ENCODE data around the gene FRY.

FRY gene

DNA sequence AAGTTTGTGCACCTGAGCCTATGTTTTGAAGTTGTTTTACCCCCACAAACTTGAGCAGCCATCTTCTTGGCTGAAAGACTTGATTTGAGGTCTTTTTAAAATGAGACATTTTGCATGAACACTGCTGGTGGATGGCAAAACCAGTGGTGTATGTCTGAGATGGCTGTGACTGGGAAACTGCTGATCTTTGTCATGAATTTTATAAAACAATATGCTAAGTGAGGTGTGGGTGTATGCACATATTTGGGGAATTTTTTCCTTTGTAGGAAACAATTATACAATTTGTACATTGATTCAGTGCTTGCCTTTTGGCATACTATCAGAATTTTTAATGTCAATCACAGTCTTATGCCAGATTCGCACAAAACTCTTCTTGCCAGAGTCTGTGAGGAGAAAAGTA lies 231.0 kb downstream of the FRY start:
- DNase-seq, result no peak

DNA sequence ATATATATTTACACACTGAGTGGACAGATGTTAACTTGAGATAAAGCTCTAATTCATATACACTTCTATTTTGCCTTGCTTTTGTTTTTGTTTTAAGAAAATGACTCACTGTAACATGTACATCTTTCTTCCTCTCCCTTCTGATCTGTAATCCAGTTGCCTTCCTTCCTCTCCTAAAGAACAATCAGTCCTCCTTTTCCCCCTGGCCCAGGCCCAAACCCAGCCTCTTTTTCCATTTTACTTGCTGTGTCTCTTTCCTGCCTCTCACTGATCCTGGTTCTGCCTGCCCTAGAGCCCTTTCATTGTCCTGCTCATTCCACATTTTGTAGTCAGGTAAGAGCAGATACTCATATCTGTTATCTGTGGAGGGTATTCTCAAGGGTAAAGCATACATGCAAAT lies 232.8 kb downstream of the FRY start:
- no peak for DNase-seq

GRCh38 chr13:32265726-32266125 lies 234.2 kb downstream of the FRY start:
- DNase-seq, result no peak

- no peak for DNase-seq
Measured at GRCh38 chr13:32266130-32266529, 234.6 kb downstream of the FRY start.

DNA sequence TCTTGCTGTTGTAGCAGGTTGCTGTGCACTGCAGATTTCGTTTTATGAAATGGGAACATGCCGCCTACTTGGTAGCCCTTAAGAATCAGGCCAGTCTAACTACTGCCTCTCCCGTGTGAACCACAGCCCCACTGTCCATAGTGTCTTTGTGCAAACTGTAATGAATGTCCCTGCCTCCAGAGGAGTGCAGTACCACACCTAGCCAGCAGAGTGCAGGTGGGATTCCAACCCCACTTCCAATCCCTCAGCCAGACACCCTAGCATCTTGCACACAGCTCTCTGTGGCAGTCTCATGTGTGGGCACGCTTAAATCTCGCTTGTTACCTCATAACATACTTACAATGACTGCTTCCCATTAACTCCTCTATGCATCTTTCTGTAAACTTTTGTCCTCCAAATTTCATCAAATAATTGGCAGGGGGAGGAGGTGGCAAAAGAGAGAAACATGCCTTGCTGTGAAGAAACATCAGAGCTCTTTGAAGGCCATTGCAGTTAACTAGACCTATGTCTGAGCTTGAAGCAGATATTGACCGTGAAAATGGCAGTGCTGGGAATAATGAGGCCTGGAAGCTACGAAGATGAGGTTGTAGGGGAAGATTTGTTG lies 236.4 kb downstream of the FRY start:
- no peak for DNase-seq

- DNase-seq, result no peak
Measured at GRCh38 chr13:32272021-32272683, 240.6 kb downstream of the FRY start.

- no peak for DNase-seq
Measured at GRCh38 chr13:32277839-32278238, 246.3 kb downstream of the FRY start.

- DNase-seq, result no peak
Measured at GRCh38 chr13:32278426-32278825, 246.9 kb downstream of the FRY start.

DNA sequence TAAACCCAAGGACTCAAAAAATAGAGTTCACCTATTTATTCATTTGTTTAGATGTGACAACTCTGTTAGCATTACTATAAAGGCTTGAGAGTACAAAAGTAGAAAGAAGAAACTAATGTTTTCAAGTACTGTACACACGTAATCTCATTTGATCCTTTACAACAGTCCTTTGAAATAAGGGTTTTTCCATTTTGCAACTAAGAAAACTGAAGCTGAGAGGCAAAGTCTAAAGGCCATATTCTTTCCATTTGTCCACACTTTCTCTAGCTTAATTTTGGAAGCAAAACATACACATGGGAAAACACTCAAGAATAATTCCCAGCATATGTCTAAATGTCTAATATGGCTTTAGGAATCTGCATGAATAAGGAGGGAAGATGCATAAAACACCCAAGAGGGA lies 249.5 kb downstream of the FRY start:
- no peak for DNase-seq

- DNase-seq, result no peak
Measured at GRCh38 chr13:32282096-32282711, 250.6 kb downstream of the FRY start.

GRCh38 chr13:32284927-32285632 lies 253.5 kb downstream of the FRY start:
- DNase-seq, result peak; percentile 33

DNA sequence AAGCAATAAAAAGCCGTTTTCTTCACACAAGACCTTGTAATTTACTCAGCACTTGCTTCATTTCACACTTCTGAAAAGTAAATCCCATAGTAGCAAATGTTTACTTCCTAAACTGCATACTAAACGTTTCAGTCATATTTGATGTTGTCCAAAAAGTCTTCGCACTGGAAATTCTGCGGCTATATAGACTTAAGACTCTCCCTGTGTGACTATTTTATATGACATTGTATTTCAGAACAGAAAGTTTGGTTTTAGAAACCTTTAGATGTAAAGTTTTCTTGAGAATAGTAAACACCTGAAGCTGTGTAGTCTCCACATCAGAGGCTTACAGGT lies 254.0 kb downstream of the FRY start:
- DNase-seq, result no peak

DNA sequence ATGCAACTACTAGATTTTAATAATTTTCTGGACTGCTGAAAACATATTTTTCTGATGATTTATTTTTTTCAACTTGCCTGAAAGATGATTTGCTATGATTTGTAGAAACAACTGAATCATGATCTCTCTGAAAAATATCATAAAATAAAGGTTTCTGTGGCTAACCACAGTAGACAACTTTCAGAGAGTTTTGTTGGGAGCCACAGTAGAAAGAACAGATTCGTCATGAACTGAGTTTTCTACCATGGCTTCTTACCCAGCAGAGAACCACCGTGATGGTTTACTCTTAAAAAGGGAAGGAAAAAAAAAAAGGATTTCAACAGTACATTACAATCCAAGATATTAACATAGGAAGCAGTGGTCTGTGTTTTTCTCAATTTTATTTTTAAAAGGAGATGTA lies 265.6 kb downstream of the FRY start:
- no peak for DNase-seq

DNA sequence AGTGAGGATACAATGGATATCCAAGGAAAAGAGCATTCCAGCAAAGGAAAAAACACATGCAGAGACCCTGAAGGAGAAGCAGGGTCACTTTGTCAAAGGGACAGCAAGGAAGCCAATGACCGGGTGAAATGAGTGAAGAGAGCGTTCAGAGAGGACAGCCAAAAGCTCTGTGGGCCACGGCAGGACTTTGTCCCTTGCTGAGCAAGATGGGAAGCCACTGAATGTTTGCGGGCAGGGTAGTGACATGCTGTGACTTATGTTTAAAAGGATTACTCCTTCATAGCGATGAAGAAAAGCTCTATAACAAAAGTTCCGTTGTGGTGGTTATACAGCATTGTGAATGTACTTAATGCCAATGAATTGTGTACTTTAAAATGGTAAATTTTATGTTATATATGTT lies 267.1 kb downstream of the FRY start:
- no peak for DNase-seq

GRCh38 chr13:32299893-32300292 lies 268.3 kb downstream of the FRY start:
- DNase-seq, result no peak

DNA sequence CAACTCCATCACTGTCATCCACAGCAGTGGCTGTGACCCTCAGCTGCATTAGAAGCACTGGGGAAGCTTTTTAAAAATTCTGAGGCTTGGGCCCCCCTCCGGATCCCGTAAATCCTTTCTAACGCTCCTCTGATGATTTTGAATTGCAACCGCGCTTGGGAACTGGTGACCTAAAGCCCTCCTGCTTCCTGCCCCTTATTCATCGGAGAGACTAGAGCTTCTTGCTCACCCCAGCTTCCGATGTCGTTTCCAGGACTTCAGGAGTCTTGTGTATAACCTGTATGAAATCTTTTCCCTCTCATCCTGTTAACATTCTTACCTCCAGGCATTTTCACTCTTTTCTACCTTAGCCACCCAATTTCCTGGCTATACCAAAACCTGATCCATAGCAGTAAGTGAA lies 268.8 kb downstream of the FRY start:
- no peak for DNase-seq

DNA sequence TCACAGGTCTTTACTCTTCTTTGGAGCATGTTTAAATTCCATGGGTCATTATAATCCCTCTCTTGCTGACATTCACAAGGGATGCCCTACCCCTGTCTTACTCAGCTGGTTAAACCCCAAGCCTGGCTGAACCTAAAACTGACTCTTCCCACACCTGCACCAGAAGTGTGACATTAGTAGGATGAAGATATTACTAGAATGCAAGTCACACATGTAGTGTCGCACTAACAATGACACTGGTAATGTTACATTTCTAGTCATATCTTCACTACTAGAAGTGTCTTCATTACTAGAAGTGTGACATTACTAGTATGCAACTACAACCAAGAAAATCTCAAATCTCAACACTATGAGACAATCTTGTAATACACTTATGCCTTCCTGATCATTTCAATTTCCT lies 269.3 kb downstream of the FRY start:
- DNase-seq, result no peak

DNA sequence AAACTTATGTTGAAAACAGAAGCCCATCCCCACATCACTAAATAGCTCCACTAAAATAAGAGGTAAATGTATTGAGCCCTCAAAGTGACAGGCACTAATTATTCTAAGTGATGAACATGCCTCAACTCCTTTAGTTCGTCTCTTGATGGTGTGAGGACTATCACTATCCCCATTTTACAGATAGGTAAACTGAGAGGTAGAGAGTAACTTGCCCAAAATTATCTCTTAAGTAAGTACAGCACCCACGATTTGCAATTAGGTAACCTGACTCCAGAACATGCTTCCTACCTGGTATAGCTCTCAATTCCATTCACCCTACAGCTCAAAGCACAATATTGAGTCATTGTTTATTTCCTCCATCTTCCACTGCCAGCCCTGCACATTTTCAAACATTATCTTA lies 270.9 kb downstream of the FRY start:
- DNase-seq, result no peak

DNA sequence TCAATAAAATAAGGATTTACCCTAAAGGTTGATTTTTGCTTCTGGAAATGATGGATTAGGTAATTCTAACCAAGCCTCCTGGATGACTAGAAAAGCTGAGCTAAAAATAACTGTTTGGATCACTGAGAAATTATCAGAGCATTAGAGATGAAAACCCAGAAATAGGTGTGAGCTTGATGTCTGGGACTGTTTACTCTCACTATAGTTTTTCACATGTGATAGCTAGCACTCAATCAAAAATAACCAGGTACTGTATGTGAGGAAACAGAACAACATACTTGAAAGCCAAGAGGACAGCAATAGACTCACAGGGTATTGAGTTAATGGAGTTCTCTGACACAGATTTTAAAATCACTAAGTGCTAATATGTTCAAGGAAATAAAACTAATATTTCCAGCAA lies 274.1 kb downstream of the FRY start:
- no peak for DNase-seq

- DNase-seq, result no peak
Measured at GRCh38 chr13:32309312-32310133, 277.9 kb downstream of the FRY start.

- DNase-seq, result peak; percentile 58
Measured at GRCh38 chr13:32310134-32310706, 278.6 kb downstream of the FRY start.

DNA sequence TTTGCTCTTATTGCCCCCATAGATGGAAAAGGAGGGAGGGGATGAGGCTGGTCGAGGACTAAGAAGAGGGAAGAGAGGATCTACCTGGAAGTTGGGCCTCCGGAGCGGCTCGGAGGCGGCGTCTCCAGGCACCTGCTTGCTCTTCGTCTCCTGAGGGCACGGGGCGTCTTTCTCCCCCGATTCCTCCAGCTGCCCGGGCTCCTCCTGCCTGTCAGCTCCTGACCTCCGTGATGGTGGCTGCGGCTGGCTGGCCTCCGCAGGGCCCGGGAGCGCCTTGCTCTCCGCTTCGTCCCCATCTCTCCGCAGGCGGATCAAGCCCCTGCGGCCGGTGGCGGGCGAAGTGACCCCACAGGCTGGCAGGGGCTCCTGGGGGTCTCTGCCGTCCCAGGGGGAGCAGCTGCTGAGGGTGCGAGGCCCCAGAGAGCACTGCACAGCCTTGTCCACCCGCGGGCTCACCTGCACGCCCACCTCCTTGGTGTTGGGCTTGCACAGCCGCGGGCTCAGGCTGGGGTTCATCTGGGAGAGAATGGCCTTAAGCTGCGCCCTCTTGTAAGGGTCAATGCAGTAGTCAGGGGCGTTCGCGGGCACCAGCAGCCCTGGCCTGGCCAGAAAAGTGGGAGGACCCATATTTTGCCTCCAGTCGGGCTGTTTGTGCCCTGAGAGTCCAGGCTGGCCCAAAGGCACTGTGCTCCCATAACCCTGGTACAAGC lies 279.8 kb downstream of the FRY start:
- no peak for DNase-seq
